ENCODE results near the gene NTN5.

The NTN5 gene

DNA sequence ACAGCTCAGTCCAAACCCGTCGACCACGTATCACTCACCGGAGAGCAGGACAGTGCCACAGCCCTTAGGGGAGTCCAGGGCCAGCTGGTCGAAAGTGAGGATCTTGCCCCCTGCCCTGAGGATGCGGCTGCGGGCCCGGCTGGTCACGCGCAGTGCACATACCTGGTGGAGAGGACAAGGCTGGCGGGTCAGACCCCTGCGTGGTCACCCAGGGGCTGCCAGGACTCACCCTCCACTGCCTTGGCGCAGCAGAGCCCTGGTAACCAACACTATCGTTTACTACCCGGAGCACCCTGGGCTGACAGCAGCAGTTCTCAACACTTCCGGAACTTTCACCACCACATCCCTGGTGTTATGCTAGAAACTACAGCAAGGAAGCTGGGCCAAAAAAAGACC lies 56.8 kb downstream of the NTN5 start:
- peaks cover 61% of the 10 kb centered on the region for H3K4me1 Mint-ChIP-seq
- peak overlapping the region; percentile 95 for H3K27ac Mint-ChIP-seq
- H3K9me3 Mint-ChIP-seq = no peaks in the 10 kb centered on the region
- H3K36me3 Mint-ChIP-seq (ENCODE audit: low read depth) = peaks cover 19% of the 10 kb centered on the region
- H3K4me3 Mint-ChIP-seq = peak overlapping the region; percentile 97
- H3K27me3 Mint-ChIP-seq (ENCODE audit: low read depth, poor library complexity) = no peaks in the 10 kb centered on the region
- DNase-seq = no peak
- TF ChIP-seq, protein P1, sequence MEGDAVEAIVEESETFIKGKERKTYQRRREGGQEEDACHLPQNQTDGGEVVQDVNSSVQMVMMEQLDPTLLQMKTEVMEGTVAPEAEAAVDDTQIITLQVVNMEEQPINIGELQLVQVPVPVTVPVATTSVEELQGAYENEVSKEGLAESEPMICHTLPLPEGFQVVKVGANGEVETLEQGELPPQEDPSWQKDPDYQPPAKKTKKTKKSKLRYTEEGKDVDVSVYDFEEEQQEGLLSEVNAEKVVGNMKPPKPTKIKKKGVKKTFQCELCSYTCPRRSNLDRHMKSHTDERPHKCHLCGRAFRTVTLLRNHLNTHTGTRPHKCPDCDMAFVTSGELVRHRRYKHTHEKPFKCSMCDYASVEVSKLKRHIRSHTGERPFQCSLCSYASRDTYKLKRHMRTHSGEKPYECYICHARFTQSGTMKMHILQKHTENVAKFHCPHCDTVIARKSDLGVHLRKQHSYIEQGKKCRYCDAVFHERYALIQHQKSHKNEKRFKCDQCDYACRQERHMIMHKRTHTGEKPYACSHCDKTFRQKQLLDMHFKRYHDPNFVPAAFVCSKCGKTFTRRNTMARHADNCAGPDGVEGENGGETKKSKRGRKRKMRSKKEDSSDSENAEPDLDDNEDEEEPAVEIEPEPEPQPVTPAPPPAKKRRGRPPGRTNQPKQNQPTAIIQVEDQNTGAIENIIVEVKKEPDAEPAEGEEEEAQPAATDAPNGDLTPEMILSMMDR (IDR thresholded peaks at IDR 0.05) = no peak

DNA sequence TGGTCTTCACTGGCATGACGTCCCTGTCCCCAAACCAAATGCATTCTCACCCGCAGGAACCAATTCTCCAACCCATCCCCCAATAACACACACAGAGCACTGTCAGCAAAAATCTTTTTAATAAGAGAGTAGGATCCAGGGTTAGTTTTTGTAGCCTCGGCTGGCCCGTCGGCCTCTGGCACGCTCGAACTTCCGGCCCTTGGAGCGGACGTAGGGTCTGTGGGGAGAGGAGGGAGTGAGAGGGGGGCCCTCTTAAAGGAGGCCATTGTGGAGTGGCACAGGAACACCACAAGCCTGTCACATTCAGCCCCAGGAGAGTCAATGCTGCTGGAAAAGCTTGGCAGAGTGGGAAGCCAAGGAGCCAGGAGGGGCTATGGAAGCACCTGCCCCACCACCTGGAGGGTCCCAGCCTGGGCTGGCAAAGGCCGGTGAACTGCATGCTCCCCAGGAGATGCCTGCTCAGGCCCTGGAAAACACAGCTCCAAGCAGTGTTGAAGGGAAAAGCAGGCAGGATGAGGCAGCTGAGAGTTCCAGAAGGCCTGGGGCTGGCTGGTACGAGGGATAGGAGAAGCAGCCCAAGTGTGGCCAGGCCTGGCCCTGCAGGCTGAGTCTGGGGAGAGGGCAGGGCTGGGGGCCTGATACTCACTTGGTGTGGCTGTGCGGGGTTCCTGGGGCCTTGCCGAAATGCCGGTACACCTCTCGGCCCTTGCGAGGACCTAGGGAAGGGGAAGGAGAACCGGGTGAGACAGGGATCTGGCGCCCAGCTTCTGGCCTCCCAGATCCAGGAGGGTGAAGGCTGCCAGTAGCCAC lies 57.4 kb downstream of the NTN5 start:
- no peaks in the 10 kb centered on the region for H3K27me3 Mint-ChIP-seq (ENCODE audit: low read depth, poor library complexity)
- H3K36me3 Mint-ChIP-seq (ENCODE audit: low read depth) = peaks cover 19% of the 10 kb centered on the region
- no peaks in the 10 kb centered on the region for H3K9me3 Mint-ChIP-seq
- TF ChIP-seq, protein P1 (IDR thresholded peaks at IDR 0.05) = no peak
- no peak for DNase-seq
- peak overlapping the region; percentile 95 for H3K27ac Mint-ChIP-seq
- H3K4me1 Mint-ChIP-seq = peaks cover 61% of the 10 kb centered on the region
- H3K4me3 Mint-ChIP-seq = peak overlapping the region; percentile 52

GRCh38 chr19:48614436-48615230 lies 58.2 kb downstream of the NTN5 start, which contains the start of gene FAM83E:
TSS of gene FAM83E (minus strand) at chr19:48615076. CDS start at chr19:48613372, 1,704 bp downstream.
- Mint-ChIP-seq H3K9me3 (no peaks in the 10 kb centered on the region), H3K4me3 (peak within 1 kb of the TSS; percentile 52)
- TF ChIP-seq, protein P1 (IDR thresholded peaks at IDR 0.05) = no peak

GRCh38 chr19:48613852-48614435 lies 58.9 kb downstream of the NTN5 start:
- Mint-ChIP-seq H3K9me3 (no peaks in the 10 kb centered on the region), H3K4me3 (no peak overlapping the region), H3K4me1 (peaks cover 51% of the 10 kb centered on the region), H3K27me3 (ENCODE audit: low read depth, poor library complexity) (no peaks in the 10 kb centered on the region), H3K27ac (peak overlapping the region; percentile 98), H3K36me3 (ENCODE audit: low read depth) (peaks cover 19% of the 10 kb centered on the region)
- TF ChIP-seq, protein P1 (IDR thresholded peaks at IDR 0.05) = no peak
- DNase-seq = no peak

More at GRCh38 chr19:48614436-48615230, 58.2 kb downstream of the NTN5 start, which contains the start of gene FAM83E:
- Mint-ChIP-seq H3K27ac (peak within 1 kb of the TSS; percentile 98), H3K4me1 (peaks cover 54% of the 10 kb centered on the region), H3K36me3 (ENCODE audit: low read depth) (peaks cover 19% of the 10 kb centered on the region), H3K27me3 (ENCODE audit: low read depth, poor library complexity) (no peaks in the 10 kb centered on the region)
- DNase-seq = no peak

GRCh38 chr19:48613024-48613851 lies 59.6 kb downstream of the NTN5 start:
- Mint-ChIP-seq H3K27ac (peak overlapping the region; percentile 98), H3K36me3 (ENCODE audit: low read depth) (peaks cover 14% of the 10 kb centered on the region), H3K4me1 (peaks cover 44% of the 10 kb centered on the region), H3K27me3 (ENCODE audit: low read depth, poor library complexity) (no peaks in the 10 kb centered on the region), H3K4me3 (no peak overlapping the region), H3K9me3 (no peaks in the 10 kb centered on the region)
- DNase-seq = no peak
- TF ChIP-seq, protein P1 (IDR thresholded peaks at IDR 0.05) = no peak
